IMR-90 (cell line): ENCODE measurements around the gene IGSF3.

ENCODE experiments used
- CEBPB ChIP-seq: IDR thresholded peaks from 2 replicates; pipeline ENCODE4 v1.6.1; 2012; ENCODE audit warnings: low read depth, low read length, improper control_type of control experiment
- CHD1 ChIP-seq: IDR thresholded peaks from 2 replicates; pipeline ENCODE4 v1.6.1; 2012; ENCODE audit warnings: low read depth, low read length, improper control_type of control experiment
- CTCF ChIP-seq: conservative IDR thresholded peaks from 2 replicates; pipeline ENCODE4 v1.5.1; 2012; ENCODE audit warnings: mild to moderate bottlenecking, low read depth, low read length, improper control_type of control experiment
- MXI1 ChIP-seq: IDR thresholded peaks from 2 replicates; pipeline ENCODE4 v1.6.1; 2012; ENCODE audit warnings: low read depth, mild to moderate bottlenecking, low read length, moderate library complexity, borderline replicate concordance
- POLR2A ChIP-seq: IDR thresholded peaks from 2 replicates; pipeline ENCODE4 v1.6.1; 2012; ENCODE audit warnings: mild to moderate bottlenecking, low read depth, low read length
- SMC3 ChIP-seq: fragments of 150-350 bp; IDR thresholded peaks from 2 replicates; pipeline ENCODE4 v1.6.1; 2016; ENCODE audit warnings: low read depth, mild to moderate bottlenecking, antibody characterized with exemption, low read length, moderate library complexity

- TF ChIP-seq POLR2A (no peak), SMC3 (no peak), CTCF (no peak), MXI1 (no peak), CEBPB (no peak), CHD1 (no peak)
Measured at GRCh38 chr1:116559304-116559761, 108.2 kb downstream of the IGSF3 start.
